Measurements from ENCODE around the gene KIZ.

GRCh38 chr20:21291026-21291425 is 165.1 kb downstream of the KIZ start:
- TF ChIP-seq POLR2A (IDR thresholded peaks at IDR 0.05) (no peak), CTCF (IDR thresholded peaks at IDR 0.05) (no peak)
